HG03066 (cell line): ENCODE results near the gene UBE2V1.
"Not testable (repeated sequence)": the region's sequence is repeated elsewhere in the genome, so short reads cannot be mapped to it uniquely, and the experiment has no call there.

Experiments
- ATAC-seq: cut with Tn5 transposase; IDR thresholded peaks from one replicate; pipeline ENCODE4 v1.9.1; 2021; ENCODE audit warnings: low read depth; ENCODE audit not compliant: unreplicated experiment

The UBE2V1 gene

DNA sequence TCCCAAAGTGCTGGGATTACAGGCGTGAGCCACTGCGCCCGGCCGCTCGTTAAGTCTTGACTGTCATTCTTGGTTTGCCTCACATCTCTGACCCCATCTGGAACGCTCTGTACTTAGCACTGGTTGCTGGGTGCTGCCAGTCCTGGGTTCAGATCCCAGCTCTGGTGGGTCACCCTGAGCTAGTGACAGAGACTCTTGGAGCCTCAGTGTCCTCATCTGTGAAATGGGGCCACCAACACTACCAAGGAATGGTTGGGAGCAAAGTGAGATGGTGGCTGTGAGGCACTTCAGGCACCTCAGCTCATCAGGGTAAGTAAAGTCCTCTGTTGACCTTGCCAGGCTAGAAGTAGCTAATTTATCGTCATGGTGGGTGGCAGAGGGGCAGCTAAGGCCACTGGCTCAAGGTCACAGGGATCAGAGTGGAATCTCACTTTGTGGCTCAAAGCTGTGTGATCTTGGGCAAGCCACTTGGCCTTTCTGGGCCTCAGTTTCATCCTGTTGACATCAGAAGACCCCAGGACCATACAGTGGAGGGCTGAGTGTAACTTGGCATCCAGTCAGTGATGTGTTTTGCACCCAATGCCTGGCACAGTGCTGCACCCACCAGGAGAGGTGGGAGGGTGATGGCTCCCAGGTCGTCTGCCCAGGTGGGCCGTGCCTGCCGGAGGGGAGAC is 46.7 kb downstream of the UBE2V1 start:
- no peak for ATAC-seq

DNA sequence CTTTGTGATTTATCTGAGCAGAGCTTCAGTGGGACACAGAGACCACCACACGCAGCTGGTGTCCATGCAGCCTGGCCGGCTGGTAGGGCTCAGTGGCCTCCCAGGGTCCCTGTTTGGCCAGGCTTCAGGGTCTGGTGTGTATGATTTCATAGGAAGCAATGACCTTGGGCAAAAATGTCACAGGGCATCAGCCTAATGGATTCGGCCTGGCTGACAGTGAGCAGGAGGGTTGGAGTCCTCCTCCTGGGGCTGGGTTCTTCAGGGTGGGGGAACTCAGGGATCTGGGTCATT is 47.7 kb downstream of the UBE2V1 start:
- no peak for ATAC-seq

DNA sequence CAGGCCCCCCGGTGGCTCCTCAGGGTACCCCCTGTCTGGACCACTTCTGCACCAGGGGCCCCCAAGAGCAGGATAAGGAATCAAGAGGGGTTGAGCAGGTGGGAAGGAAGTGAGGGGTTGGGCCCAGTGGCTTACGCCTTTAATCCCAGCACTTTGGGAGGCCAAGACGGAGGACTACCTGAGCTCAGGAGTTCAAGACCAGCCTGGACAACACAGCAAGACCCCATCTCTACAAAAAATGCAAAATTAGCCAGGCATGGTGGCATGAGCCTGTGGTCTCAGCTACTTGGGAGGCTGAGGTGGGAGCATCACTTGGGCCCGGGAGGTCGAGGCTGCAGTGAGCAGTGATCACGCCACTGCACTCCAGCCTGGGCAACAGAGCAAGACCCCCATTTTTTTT is 49.2 kb downstream of the UBE2V1 start:
- ATAC-seq, result not testable (repeated sequence)

DNA sequence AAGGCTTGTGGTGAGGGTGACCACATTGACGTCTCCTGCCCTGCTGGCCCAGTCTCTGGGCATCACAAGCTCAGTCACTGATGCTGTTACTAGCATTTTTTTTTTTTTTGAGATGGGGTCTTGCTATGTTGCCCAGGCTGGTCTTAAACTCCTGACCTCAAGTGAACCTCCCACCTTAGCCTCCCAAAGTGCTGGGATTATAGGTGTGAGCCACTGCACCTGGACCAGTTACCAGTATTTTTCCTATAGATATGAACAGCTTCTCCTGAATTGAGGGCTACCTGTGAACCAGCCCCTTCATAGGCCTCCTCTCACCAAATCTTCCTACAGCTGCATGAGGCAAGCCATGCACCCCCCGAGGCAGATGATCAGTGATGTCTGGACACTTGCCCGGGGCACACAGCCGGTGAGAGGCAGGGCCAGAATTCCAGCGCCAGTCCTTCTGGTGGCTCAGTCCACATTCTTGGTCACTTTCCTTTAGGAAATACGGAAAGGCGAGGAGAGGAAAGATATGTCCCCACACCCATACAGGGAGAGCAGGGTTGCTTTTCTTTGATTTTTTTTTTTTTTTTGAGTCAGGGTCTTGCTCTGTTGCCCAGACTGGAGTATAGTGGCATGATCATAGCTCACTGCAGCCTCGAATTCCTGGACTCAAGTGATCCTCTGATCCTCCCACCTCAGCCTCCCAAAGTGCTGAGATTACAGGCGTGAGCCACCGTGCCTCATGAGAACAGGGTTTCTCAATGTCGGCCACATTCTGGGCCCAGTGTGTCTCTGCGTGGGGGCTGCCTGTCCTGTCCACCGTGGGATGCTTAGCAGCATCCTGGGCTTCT is 50.7 kb downstream of the UBE2V1 start:
- no peak for ATAC-seq

DNA sequence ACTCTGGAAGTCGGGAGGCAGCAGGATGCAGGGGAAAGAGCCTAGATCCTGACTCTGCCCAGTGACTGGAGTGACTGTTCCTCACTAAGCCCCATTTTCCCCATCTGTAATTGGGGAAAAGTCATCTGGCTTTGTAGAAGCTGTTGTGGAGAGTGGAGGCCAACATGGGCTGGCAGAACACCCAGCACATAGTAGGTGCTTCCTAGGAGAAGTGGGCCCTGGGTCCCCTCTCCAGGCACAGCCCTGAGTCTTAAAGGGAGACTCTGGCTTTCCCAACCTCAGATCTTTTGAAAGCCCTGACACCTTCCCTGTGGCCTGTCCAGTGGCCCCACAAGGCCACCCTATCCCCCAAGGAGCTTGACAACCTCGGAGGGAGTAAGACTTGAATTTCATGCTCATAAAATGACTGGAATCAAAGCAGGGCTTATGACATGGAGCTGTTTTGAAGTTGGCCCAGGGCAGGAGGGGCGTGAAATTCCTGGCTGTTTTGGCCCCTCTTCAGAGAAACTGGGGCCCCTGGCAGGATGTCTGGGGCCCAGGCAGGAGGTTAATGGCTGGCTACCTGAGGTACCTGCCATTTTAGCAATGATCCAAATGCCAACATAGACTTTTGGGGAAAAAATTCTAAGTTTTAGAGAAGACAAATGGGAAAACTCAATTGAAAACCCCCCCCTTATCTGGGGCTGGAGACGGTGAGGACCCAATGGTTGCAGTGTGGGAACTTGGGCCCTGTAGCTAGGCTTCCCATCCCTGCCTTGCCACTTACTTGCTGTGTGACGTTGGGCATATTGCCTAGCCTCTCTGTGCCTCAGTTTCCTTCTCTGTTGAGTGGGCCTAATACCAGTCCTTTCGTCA is 51.6 kb downstream of the UBE2V1 start:
- ATAC-seq, result no peak

DNA sequence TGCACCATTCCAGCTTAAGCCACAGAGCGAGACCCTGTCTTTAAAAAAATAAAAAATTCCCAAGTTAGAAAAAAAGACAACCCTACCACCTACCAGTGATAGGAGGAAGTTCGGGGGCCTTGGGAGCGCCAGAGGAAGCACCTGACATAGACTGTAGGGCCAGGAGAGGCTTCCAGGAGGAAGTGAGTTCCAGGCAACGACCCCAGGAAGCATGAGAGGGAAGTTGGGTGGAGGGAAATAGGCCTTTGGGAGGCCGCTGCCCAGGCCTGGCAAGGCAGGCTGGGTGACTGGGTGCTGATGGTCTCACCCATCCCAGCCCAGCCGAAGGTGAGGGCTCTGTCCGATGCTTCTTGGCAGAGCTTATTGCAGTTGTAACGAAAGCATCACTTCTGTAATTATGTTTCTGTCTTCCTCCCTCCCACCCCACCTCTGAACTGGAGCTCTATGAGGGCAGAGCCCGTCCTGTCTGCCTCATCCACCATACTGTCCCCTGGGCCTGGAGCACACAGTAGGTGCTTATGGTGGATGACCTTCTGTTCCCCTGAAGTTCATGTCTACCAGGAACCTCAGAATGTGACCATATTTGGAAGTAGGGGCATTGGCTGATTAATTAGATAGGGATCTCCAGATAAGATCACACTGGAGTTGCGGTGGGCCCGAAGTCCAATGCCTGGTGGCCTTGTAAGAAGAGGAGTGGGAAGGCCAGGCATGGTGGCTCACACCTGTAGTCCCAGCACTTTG is 54.1 kb downstream of the UBE2V1 start:
- ATAC-seq, result no peak

DNA sequence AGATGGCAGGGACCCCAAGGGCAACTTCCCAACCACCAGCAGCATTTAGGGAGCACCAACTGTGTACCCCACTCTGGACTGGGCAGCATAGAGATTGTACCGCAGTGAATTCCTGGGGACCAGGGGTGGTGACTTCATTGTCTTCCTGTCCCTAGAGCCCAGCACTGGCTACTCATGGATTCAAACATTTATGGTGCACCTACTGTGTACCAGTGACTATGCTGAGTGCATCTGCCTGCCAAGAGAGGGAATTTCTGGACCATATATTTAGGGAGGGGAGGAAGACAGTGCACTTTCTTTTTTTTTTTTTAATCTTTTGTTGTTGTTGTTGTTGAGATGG is 55.3 kb downstream of the UBE2V1 start:
- ATAC-seq, result no peak

DNA sequence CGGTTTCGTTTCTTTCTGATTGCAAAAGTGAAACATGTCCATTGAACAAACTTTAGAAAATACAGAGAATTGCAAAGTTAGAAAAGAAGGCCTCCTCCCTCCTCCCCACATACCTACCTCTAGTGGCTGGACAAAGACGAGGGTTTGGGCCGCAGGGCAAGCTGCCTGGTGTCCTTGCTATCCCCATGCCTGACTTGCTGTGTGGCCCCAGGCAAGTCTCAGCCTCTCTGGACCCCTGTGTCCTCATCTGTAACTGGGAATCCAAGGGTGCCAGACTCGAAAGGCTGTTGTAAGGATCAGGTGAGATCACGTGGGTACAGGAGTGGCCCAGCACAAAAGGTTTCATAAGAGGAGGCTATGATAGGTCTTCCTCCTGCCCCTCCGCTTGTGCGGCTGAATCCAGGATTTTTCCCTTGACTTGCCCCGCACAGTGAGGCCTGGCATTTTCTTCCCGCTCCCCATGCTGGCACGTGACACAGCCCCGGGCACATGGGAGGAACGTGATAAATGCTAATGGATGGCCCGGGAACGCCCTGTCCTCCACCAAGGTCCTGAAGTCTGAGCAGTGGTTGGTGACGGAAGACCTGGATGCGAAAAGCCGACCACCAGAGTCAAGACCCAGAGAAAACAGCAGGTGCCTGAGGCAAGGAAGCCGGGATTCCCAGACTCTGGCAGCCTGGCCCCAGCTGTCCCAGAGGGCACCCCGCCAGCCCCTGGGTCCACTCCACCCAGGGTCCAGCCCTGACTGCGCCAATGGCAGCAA is 55.8 kb downstream of the UBE2V1 start:
- no peak for ATAC-seq

DNA sequence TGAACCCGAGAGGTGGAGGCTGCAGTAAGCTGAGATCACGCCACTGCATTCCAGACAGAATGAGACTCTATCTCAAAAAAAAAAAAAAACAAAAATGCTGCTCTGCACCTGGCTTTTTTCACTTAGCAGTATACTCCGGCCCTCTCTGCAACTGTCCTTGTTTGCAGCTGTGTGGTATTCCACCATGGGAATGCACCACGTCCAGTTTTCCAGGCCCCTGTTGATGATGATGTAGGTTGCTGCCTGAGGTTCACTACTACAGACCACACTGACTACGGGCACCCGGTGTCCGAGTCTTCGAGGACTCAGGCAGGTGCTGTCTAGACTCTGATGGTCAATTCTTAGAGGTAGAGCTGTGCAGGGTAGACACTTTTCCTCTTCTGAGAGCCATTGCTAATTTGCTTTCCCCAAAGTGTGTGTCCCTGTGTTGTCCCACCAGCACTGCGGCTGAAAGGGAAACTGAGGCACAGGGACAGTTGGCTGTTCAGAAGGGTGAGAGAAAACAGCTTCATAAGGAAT is 56.5 kb downstream of the UBE2V1 start:
- no peak for ATAC-seq

DNA sequence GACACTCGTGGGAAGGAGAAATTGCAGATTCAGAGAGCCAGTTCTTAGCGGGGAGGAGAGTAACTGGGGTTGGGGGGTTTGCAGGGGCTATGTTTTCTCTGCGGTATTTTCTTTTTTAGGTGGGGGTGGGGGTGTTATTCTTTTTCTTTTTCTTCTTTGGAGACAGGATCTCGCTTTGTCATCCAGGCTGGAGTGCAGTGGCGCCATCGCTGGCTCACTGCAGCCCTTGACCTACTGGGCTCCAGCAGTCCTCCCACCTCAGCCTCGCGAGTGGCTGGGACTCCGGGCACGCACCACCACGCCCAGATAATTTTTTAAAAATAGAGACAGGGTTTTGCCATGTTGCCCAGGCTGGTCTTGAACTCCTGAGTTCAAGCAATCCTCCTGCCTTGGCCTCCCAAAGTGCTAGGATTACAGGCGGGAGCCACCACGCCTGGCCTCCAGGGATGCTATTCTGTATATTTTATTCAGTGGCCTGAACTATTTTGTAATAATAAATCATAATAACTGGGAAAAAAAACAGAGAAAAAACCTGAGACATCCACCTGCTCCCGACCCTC is 57.3 kb downstream of the UBE2V1 start:
- no peak for ATAC-seq

DNA sequence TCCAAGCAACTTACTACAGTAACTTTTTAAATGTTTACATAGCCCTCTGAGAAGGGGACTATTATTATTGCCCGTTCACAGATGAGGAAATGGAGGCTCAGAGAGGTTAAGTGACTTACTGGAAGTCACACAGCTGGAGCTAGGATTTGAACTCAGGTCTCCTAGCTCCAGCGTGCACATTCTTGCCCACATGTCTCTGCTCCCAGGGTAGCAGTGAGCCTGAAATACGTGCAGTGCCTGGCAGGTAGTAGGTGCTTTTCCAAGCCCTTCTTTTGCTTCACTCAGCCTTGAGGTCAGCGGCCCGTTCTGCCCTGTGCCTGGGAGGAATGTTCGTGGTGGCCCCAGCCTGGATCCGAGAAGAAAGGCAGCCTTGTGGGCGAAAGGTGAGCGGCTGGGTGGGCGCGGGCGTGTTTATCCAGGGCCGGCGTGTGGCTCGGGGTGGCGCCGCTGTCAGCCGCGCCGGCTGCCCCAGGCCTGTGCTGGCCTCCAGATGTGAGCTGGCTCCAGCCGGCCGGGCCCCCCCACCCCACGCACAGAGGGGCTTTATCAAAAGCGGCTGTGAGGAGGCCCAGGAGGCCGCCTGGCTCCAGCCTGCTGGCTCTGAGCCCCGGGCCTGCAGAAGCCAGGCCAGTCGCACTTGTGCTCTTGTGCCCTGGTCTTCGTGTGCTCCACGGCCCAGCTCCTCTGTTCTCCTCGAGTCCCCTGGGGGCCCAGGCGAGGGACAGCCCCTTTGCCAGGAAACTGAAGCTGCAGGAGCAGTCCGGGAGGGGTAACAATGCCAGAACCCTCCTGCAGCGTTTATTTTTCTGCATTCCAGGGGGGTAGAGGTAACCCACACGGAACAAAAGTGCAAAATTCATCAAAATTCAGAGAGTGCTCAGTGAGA is 58.1 kb downstream of the UBE2V1 start:
- ATAC-seq, result no peak

DNA sequence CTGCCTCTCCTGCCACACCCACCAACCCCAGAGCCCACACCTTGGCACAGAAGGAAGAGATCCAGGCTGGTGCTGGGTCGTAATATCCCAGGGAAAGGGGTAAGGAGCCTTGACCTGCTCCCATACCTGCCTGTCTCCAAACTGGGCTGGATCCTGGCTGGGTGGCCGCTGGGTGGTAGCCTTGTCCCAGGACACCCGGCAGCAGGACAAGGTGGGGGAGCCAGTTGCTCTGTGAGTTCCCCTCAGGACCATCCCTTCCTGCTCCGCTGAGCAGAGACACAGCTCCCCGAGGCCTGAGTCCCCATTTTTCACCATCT is 58.8 kb downstream of the UBE2V1 start:
- ATAC-seq, result no peak

DNA sequence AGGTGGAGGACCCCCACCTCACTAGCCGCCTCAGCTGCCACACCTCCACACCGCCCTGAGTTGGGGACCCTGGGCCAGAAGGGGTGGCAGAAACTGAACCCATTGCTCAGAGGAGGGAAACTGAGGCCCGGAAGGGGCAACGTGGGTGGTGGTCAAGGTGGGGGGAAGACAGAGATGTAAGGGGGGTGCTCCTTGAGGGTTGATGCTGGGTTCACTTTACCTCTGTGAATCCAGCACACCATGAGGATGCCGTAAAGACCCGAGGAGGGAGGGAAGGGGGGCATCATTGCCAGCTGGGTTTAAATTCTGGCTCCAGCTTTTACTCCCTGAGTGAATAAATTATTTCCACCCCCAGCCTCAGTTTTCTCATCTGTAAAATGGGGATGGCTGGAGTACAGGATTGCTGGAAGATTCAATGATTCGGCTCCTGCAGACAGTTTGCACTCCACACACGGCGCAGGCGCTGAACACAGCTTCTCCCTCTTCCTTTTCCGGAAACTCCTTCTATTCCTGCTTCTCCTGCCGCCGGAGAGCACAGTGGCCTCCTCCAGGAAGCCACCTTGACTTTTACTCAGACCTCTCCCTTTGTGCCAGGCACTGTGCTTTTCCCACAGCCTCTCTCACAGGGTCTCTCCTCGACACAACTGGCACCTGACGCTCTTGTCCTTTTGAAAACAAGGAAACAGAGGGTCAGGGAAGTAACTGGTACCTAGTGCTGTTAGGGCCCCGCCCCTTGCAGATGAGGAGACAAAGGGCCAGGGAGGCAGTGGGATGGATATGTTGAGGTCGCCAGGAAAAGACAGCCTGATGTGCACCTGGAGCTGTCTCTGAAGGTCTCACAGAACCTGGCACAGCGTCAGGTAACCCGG is 59.4 kb downstream of the UBE2V1 start:
- no peak for ATAC-seq

DNA sequence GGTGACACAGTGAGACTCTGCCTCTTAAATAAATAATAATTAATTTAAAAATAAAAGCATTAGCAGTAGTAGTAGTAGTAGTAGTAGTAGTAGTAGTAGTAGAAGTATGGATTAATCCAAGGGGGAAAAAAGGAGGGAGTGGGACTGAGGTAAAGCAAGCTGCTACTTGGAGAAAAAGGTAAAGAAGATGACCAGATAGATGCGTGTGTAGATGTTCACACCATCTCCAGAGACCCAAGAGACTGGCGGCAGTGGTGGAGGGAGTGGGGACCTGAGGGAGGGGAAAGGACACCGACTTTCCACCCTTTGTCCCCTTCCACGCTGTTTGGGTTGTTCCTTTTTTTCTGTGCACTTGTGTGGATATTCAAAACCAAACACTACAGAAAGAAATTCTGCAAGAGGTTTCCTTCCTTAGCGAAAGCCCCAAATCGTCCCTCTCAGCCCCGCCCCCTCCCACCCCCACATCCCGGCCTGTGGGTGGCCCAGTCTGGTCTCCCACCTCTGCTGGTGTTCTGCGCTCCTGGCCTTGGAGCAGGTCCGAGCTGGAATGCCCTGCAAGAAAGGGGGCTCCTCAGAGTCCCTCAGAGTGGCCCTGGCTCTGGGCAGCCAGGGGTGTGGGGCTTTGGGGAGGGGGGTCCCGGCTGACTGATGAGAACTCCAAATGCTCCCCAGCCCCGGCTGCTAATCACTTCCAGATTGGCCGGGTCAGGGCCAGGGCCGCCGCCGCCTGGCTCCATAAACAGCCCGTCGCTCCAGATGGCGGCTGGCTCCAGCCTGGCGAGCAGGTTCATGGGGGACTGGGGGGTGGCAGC is 60.2 kb downstream of the UBE2V1 start:
- no peak for ATAC-seq

DNA sequence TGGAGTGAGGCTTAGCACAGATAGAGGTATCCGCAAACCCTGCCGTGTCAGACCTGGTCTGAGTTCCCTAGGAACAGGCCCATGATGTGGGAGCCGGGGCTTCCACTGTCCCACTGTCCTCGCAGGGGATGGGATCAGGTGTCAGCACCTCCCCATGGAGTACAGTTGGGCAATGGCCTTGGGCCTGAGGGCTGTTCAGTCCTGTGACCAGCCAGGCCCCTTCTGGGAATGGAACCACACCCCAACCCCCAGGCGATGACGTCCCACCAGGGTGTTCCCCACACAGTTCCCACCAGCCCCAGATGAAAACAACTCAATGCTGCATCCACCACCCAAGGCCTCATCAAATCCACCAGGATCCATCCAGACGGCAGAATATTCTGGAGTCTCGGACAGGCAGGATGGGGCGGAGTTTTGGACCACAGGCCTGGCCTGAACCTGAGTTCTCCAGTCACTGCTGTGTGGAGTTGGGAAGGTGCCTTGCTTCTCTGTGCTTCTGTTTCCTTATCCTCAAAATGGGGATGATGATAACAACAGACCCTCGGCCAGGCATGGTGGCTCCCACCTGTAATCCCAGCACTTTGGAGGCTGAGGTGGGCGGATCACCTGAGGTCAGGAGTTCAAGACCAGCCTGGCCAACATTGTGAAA is 62.2 kb downstream of the UBE2V1 start:
- ATAC-seq, result no peak

DNA sequence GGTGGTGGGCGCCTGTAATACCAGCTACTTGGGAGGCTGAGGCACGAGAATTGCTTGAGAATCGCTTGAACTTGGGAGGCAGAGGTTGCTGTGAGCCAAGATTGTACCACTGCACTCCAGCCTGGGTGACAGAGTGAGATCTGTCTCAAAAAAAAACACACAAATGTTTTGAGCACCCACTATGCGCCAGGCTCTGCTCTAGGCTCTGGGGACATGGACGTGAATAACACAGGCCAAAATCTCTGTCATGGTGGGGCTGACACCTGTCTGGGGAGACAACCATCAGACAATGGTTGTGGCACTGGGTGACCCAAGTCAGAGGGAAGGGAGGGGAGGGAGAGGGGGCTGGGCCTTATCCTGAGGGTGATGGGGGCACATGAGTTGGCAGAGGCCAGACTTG is 62.7 kb downstream of the UBE2V1 start:
- no peak for ATAC-seq
